Heart left ventricle (tissue), 13 donors: ENCODE results near the gene KEAP1.

Experiments used
- CTCF ChIP-seq, 12 donors: fragments of 200-600 bp; sonication (generic) in 4 of 12; IDR thresholded peaks; one replicate each; pipeline versions ENCODE4 v1.5.0 to v1.8.0; 2018 to 2022; ENCODE audit warnings: antibody characterized with exemption in 12 of 12, mild to moderate bottlenecking in 5 of 12
- POLR2A ChIP-seq, 2 donors: fragments of 450-650 bp; IDR thresholded peaks; one replicate each; pipeline ENCODE4 v1.6.1; 2017; ENCODE audit warnings: antibody characterized with exemption in 2 of 2, mild to moderate bottlenecking in 2 of 2, moderate library complexity in 2 of 2
- donor health status: ischemic (EF 13 %, LVEDD 7.1; RV severe dilation, severe dysfunction).
- donor health status: DM: no; HTN: yes; CAD: no.
- donor health status: DM: no; HTN: no; CAD: no.
- donor health status: ischemic (EF 25% LVEDD 6.9; RV normal size, moderate dysfunction).
- donor health status: ischemic (EF 25% LVEDD 5.7; RV mildly dilated, moderate dysfunction).
- donor health status: ischemic (EF 35%, LVEDD 5.7; RV mildly dilated, moderate dysfunction).
- donor health status: nonischemic (EF 11% LVEDD 7.7; RV severe dilation, severe dysfunction).
- donor health status: DM: yes; HTN: yes; CAD: no.
- donor health status: PGD.
- donor health status: ischemic (EF 29% LVEDD 5.4; RV normal size, mild dysfunction).
- donor health status: nonischemic (EF 23%, LVEDD 6.1; RV moderate dilation, normal function).

GRCh38 chr19:10478903-10479384 lies 24.2 kb downstream of the KEAP1 start:
- TF ChIP-seq CTCF (IDR thresholded peaks at IDR 0.05) = peak; percentile 78 to 91 (median 88)
- TF ChIP-seq POLR2A (IDR thresholded peaks at IDR 0.05) = peak in 1 of 2 donors; percentile 44
